ENCODE data around the gene LRMDA. TPM values are rescaled to one million over a fixed set of nuclear protein-coding genes. Genes with fewer than 3 reads are reported as not detected.

LRMDA gene
- total RNA-seq, 1 experiment from 2014 or later, result 4.8 TPM

DNA sequence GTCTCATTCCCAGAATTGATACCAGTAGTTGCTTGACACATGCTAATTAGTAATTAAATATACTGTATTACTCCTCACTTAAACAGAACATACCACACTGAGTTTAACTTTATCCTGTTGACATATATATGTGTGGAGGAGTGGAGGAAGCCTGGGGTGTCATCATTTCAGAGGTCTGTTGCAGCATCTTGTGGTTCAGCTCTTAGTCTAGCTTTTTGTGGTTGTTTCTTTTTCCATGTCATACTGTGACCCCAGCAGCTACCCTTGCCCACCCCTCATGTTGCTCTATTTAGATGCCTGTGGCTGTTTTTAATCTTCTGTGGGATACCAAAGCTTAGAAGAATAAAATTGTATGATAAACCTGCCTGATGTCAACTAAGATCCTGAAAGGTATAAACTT is 875.4 kb downstream of the LRMDA start:
- no TSS peak for BruUV-seq (replicated peaks)
- H3K4me3 ChIP-seq (replicated peaks in 1 of 2; ENCODE audit: low read depth in 1 of 2, low read length in 2 of 2), result no peak overlapping the region
- RAD21 ChIA-PET (ENCODE audit: low non-redundant PET in 1 of 2, low total read pairs in 2 of 2, uncharacterized antibody in 2 of 2, unreplicated experiment in 2 of 2), result no interaction called here
- H3K27ac ChIP-seq (ENCODE audit: low read depth, low read length), result no peak overlapping the region
- peaks cover 14% of the 10 kb centered on the region; the same call in 1 of the 2 replicates for H3K27me3 ChIP-seq (ENCODE audit: insufficient read depth, low read length)
- H3K79me2 ChIP-seq (ENCODE audit: insufficient read depth, low read length), result no peaks in the 10 kb centered on the region
- intact Hi-C loops (cut with micrococcal nuclease), result no loop called here
- no peaks in the 10 kb centered on the region for H3K9me2 ChIP-seq (ENCODE audit: insufficient read depth)
- no peaks in the 10 kb centered on the region for H4K20me1 ChIP-seq (ENCODE audit: insufficient read depth)
- H3K36me3 ChIP-seq (ENCODE audit: control insufficient read depth in 1 of 2, insufficient read depth in 2 of 2, low read length in 2 of 2), result no peaks in the 10 kb centered on the region
- H3K9me3 ChIP-seq (ENCODE audit: control insufficient read depth in 1 of 2, insufficient read depth in 1 of 2, low read depth in 1 of 2, low read length in 2 of 2), result no peaks in the 10 kb centered on the region
- H3K9ac ChIP-seq (ENCODE audit: low read length), result no peak overlapping the region
- H3K4me2 ChIP-seq (ENCODE audit: low read length), result no peak overlapping the region
- CTCF ChIA-PET, result no interaction called here
- POLR2A ChIA-PET, result no interaction called here
- H2AFZ ChIP-seq (ENCODE audit: low read depth, low read length, poor library complexity, severe bottlenecking), result no peak overlapping the region
- DNase-seq (ENCODE audit: low read depth, low spot score) (no peak), ATAC-seq (no peak)
- no peaks in the 10 kb centered on the region for H3K4me1 ChIP-seq (ENCODE audit: control insufficient read depth in 1 of 2, insufficient read depth in 2 of 2, low read length in 2 of 2)
- TF ChIP-seq, protein P1, sequence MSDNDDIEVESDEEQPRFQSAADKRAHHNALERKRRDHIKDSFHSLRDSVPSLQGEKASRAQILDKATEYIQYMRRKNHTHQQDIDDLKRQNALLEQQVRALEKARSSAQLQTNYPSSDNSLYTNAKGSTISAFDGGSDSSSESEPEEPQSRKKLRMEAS (IDR thresholded peaks at IDR 0.05), result no peak

DNA sequence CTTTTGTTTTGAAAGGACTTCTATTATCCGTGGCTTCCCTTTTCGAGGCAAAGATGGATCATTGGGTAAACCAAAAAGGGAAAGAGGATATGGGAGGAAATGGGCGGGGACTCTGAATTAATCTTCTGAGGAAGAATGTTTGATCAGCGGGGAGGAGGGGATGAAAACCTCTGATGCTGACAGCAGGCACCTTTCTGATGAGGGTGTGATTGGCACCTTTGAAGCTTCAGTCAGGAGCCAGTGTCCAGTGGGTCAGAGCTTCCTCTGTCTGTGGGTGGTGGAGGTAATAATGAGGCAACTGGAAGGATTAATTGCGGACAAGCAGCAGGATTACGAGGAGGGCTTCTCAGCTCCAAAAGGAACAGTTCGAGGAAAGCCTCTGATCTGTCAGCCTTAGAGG is 877.6 kb downstream of the LRMDA start:
- peaks cover 8% of the 10 kb centered on the region; the same call in 1 of the 2 replicates for H3K27me3 ChIP-seq (ENCODE audit: insufficient read depth, low read length)
- H3K4me3 ChIP-seq (replicated peaks in 1 of 2; ENCODE audit: low read depth in 1 of 2, low read length in 2 of 2), result no peak overlapping the region
- no TSS peak for BruUV-seq (replicated peaks)
- H3K4me1 ChIP-seq (ENCODE audit: control insufficient read depth in 1 of 2, insufficient read depth in 2 of 2, low read length in 2 of 2), result no peaks in the 10 kb centered on the region
- H3K27ac ChIP-seq (ENCODE audit: low read depth, low read length), result no peak overlapping the region
- ATAC-seq (no peak), DNase-seq (ENCODE audit: low read depth, low spot score) (no peak)
- H4K20me1 ChIP-seq (ENCODE audit: insufficient read depth), result no peaks in the 10 kb centered on the region
- POLR2A ChIA-PET, result no interaction called here
- no peaks in the 10 kb centered on the region for H3K9me2 ChIP-seq (ENCODE audit: insufficient read depth)
- H2AFZ ChIP-seq (ENCODE audit: low read depth, low read length, poor library complexity, severe bottlenecking), result no peak overlapping the region
- H3K79me2 ChIP-seq (ENCODE audit: insufficient read depth, low read length), result no peaks in the 10 kb centered on the region
- no peak for TF ChIP-seq FOSL1 (IDR thresholded peaks at IDR 0.05; ENCODE audit: low read depth)
- no peak for TF ChIP-seq ZNF274 (IDR thresholded peaks at IDR 0.05; ENCODE audit: low read depth, low read length)
- TF ChIP-seq, protein P2, sequence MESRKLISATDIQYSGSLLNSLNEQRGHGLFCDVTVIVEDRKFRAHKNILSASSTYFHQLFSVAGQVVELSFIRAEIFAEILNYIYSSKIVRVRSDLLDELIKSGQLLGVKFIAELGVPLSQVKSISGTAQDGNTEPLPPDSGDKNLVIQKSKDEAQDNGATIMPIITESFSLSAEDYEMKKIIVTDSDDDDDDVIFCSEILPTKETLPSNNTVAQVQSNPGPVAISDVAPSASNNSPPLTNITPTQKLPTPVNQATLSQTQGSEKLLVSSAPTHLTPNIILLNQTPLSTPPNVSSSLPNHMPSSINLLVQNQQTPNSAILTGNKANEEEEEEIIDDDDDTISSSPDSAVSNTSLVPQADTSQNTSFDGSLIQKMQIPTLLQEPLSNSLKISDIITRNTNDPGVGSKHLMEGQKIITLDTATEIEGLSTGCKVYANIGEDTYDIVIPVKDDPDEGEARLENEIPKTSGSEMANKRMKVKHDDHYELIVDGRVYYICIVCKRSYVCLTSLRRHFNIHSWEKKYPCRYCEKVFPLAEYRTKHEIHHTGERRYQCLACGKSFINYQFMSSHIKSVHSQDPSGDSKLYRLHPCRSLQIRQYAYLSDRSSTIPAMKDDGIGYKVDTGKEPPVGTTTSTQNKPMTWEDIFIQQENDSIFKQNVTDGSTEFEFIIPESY (IDR thresholded peaks at IDR 0.05; ENCODE audit: extremely low read depth, insufficient replicate concordance, low read length), result no peak
- TF ChIP-seq EGR1 (IDR thresholded peaks at IDR 0.05; ENCODE audit: low read depth), result no peak
- no peak for TF ChIP-seq TCF7L2 (IDR thresholded peaks at IDR 0.05; ENCODE audit: borderline replicate concordance, extremely low read depth, insufficient read depth, insufficient read length)
- TF ChIP-seq ZFX (IDR thresholded peaks at IDR 0.05), result no peak
- no peak for TF ChIP-seq EZH2phosphoT487 (IDR thresholded peaks at IDR 0.05; ENCODE audit: borderline replicate concordance)
- H3K9me3 ChIP-seq (ENCODE audit: control insufficient read depth in 1 of 2, insufficient read depth in 1 of 2, low read depth in 1 of 2, low read length in 2 of 2), result no peaks in the 10 kb centered on the region
- CTCF ChIA-PET, result no interaction called here
- no peak overlapping the region for H3K9ac ChIP-seq (ENCODE audit: low read length)
- H3K36me3 ChIP-seq (ENCODE audit: control insufficient read depth in 1 of 2, insufficient read depth in 2 of 2, low read length in 2 of 2), result no peaks in the 10 kb centered on the region
- intact Hi-C loops (cut with micrococcal nuclease), result no loop called here
- no peak overlapping the region for H3K4me2 ChIP-seq (ENCODE audit: low read length)
- RAD21 ChIA-PET (ENCODE audit: low non-redundant PET in 1 of 2, low total read pairs in 2 of 2, uncharacterized antibody in 2 of 2, unreplicated experiment in 2 of 2), result no interaction called here

All from HCT116 (cell line).